Stimulated activated CD8-positive, alpha-beta memory T cell treated with anti-CD3 and anti-CD28 coated beads, Interleukin-15, amount 100 ng/mL, for 1 hour (primary cell): ENCODE data around the gene SPOUT1.
"Not testable (repeated sequence)": the region's sequence is repeated elsewhere in the genome, so short reads cannot be mapped to it uniquely, and the experiment has no call there.

Experiments
- DNase-seq: peaks from one replicate; pipeline ENCODE4 v3.0.0-alpha.2; 2020; ENCODE audit warnings: low read depth

SPOUT1 gene

GRCh38 chr9:128809831-128810230, 19.8 kb downstream of the SPOUT1 start:
- DNase-seq: no peak

DNA sequence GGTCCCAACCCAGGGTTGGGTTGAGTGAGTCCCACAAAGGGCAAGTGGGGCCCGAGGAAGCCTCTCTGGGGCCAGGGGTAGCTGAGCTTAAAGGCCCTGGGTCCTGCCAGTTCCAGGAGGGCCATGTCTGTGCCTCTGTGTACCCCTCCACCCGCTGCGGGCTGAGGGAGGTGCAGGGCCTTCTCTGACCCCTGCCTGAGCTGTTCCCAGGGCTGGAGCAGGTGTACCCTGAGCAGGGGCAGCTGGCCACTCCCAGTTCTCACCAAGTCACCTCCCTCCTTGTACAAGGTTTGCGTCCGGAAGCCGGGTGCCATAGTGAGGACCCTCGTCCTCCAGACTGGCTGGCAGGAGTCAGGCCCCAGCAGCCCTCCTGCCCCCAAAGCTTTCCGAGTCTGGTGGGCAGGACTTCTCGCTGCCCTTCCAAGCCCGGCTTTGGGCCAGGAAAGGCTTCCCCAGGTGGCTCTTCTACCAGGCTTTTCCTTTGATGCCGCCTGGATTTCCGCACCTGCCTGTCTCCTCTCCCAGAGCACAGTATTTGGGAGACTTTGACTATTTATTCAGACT, 20.5 kb downstream of the SPOUT1 start:
- DNase-seq: no peak

GRCh38 chr9:128808543-128808942, 21.1 kb downstream of the SPOUT1 start:
- DNase-seq: no peak

DNA sequence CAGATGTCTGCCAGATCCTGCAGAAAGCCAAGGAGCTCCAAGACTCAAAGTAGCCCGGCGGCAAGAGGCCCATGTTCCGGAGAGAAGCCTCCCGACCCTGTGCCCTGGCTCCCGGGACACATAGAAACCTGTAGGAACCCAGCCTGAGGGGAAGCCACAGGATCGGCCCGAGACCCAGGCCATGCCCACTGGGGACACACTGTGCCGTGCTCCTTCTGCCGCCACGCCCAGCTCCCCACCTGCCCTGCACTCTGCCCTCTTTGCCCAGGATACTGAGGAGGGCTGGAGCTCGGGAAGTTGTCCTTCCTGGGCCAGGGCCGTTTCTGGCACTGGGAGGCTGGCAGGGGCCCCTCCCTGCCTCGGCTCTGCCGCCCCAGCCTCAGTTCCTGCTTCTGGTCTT, 21.8 kb downstream of the SPOUT1 start:
- no peak for DNase-seq

GRCh38 chr9:128805661-128806060, 23.9 kb downstream of the SPOUT1 start:
- DNase-seq: no peak

DNA sequence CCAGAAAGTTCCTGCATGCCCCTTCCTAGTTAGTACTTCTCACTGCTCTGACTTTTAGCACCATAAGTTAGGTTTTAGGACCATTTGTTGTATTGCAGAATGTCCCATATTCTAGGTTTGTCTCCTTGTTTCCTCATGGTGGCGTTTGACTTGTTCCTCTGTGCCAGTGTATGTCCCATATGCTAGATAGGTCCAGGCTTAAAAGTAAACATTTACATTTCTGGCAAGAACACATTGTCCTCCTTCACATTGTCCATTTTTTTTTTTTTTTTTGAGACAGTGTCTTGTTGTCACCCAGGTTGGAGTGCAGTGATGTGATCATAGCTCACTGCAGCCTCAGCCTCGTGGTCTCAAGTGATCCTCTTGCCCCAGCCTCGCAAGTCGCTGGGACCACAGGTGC, 27.1 kb downstream of the SPOUT1 start:
- DNase-seq: no peak

- DNase-seq: no peak
Measured at GRCh38 chr9:128800061-128800460, 29.5 kb downstream of the SPOUT1 start.

GRCh38 chr9:128798896-128799295, 30.7 kb downstream of the SPOUT1 start:
- no peak for DNase-seq

GRCh38 chr9:128794961-128795360, 34.6 kb downstream of the SPOUT1 start:
- DNase-seq: not testable (repeated sequence)

DNA sequence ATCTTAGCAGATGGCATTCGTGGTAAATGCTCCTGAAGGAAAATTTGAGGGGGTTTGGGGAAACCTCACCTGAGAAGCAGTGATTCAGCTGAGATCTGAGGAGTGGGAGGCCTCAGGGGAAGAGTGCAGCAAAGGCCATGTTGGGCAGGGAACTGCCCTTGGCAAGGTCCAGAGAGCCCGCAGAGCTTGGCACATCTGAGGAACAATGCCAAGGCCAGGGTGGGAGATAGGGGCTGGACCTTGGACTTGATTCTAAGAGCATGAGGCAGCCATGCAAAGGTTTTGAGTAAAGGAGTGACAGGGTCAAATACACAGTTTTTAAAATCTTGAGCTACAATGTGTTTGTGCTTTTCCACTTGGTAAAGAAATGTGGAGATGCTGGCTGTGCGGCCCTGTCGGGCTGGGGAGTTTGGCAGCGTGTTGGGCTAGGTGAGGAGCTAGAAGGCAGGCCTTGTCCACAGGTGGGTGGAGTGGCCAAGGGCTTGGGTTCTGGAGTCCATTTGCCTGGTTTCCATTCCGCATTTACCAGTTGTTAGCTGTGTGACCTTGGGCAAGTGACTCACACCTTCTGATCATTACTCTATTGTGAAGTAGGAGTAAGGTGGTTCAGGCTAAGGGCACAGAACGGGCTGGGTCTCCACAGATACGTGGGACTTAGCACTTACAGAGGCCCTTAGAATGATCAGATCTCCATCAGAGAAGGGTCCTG, 36.5 kb downstream of the SPOUT1 start:
- no peak for DNase-seq

- DNase-seq: no peak
Measured at GRCh38 chr9:128792134-128792533, 37.5 kb downstream of the SPOUT1 start.

DNA sequence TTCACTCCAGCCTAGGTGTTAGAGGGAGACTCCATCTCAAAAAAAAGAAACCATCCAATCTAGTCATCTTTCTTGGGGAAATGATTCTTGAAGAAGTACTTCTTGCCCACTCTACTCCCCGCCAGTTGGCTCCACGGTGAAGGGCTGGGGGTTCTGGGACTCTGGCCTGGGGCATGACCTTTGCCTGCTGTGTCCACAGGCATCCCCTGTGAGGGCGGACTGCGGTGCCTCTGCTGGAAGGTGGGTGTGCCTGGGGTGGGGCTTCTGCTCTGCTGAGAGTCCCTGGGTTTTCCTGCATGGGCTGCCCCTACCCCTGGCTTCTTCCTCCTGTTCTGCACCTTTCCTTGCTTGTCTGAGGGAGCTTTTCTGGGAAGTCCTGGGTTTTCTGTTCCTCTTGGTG, 39.1 kb downstream of the SPOUT1 start:
- DNase-seq: no peak

DNA sequence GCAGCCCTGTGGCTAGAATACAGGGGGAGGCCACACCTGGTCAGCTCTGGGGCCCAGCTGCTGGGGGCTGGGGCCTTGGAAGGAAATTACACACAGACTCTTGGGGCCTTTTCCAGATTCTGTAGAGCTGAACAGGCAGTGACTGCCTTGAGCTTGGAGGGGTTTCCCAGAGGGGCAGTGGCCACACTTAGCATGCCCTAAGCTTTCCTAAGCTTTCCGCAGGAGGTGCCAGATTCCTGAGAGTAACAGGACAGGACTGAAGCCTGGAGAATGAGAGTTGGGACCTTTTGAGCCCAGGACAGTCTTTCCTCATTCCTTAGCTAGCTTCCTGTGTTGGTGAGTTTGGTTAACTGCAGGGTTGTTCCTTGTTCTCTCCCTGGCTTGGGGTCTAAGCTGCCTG, 41.1 kb downstream of the SPOUT1 start:
- DNase-seq: no peak

DNA sequence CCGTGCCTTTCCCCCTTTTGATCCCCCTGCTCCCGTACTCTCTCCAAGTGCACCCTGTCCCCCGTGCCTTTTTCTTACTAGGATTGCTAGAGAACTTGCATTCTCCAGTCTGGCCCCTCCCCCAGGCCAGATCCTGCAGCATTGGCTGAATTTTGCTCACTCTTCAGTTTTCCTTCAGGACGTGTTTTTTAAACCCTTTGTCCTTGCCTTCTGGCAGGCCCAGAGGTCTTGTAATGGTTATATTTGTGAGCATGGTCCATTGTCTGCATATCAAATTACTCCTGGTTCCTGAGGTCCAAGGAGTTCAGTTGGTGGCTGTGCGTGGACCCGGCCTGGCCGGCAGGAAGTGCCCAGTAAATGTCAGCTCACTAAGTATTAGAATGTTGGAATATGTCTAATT, 41.9 kb downstream of the SPOUT1 start:
- no peak for DNase-seq

GRCh38 chr9:128786681-128787601, 42.7 kb downstream of the SPOUT1 start, which contains the start of gene TBC1D13:
TBC1D13 (plus strand) TSS chr9:128787253; CDS start chr9:128787354, 101 bp downstream.
- DNase-seq: peak; percentile 79

GRCh38 chr9:128785427-128785826, 44.2 kb downstream of the SPOUT1 start:
- no peak for DNase-seq

- DNase-seq: no peak
Measured at GRCh38 chr9:128782669-128783068, 46.9 kb downstream of the SPOUT1 start.

DNA sequence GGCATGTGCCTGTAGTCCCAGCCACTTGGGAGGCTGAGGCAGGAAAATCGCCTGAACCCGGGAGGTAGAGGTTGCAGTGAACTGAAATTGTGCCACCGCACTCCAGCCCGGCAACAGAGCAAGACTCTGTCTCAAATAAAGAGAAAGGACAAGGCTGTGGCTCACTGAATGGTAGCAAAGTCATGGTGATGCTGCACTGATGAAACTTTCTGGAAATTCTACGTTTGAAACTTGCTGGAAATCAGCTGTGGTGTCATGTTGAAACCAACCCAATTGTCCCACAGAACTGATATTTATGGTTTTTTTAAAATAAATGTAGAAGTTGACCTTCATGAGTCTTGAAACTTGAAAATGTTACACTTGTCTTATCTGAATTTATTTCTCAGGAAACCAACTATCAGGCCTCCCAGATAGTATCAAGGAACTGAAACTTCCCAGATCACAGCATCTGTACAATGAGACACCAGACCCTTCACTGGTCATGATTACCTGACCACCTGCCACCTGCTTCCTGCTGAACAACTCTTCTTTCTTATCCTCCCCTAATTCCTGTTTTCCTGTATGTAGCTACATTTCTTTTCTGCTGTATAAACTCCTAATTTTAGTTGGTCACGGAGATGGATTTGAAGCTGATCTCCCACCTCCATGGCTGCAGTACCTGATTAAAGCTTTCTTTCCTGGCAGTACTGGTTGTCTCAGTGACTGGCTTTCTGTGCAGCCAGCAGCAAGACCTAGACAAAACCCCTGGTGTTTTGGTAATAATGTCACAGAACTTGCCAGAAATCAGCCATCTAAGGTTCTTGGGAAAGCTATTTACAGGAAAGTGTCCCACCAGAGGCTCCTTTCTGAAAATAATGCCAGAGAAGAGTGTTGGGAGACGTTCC, 48.2 kb downstream of the SPOUT1 start:
- DNase-seq: no peak

DNA sequence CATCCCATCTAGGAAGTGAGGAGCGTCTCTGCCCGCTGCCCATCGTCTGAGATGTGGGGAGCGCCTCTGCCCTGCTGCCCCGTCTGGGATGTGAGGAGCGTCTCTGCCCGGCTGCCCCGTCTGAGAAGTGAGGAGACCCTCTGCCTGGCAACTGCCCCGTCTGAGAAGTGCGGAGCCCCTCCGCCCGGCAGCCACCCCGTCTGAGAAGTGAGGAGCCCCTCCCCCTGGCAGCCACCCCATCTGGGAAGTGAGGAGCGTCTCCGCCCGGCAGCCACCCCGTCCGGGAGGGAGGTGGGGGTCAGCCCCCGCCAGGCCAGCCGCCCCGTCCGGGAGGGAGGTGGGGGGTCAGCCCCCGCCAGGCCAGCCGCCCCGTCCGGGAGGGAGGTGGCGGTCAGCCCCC, 49.5 kb downstream of the SPOUT1 start:
- not testable (repeated sequence) for DNase-seq

DNA sequence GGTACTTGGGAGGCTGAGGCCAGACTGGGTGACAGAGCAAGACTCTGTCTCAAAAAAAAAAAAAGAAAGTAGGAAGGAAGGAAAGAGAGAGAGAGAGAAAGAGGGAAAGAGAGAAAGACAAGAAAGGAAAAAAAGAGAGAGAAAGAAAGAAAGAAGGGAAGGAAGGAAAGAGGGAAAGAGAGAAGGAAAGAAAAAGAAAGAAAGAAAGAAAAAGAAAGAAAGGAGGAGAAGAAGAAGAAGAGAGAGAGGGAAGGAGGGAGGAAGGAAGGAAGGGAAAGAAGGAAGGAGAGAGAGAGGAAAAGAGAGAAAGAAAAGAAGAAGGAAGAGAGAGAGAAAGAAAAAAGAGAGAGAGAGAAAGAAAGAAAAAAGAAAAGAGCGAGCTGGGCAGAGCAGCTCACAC, 54.8 kb downstream of the SPOUT1 start:
- no peak for DNase-seq

DNA sequence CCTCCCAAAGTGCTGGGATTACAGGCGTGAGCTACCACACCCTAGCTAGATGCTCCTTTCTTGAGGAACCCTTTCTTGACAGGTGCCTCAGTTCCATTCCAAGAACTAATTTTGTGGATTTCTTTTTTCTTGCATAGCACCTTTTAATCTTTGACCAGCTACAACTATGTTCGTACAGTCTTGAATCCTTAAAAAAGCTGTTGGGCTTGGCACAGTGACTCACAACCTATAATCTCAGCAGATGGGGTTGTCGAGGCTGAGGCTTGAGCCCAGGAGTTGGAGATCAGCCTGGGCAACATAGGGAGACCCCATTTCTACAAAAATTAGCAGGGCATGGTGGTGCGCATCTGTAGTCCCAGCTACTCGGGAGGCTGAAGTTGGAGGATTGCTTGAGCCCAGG, 56.5 kb downstream of the SPOUT1 start:
- DNase-seq: no peak
